ENCODE results near the gene DRGX. TPM values are rescaled to one million over a fixed set of nuclear protein-coding genes. Genes with fewer than 3 reads are reported as not detected.

The DRGX gene
- total and polyA plus RNA-seq, 2 of the 13 experiments (the other 11 are each of a cell fraction or from before 2014, with no cell fraction given): not detected

DNA sequence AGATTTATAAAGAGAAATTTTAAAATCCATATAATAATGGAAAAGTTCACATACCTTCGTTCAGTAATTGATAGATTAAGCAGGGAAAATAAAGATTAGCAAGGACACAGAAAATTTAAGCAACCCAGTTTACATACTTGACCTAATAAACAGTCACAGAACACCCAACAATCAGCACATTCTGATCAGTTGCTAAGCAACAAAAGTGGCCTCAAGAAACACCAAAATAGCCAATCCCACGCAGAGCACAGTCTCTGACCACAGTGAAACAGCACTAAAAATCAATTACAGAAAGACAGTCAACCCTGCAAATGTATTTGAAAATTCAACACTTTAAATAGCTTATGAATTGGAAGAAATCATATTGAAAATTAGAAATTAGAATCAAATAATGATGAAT, 39.3 kb upstream of the DRGX start:
- Histone ChIP-seq H3K79me2 (ENCODE audit: insufficient read depth, low read length) (no peaks in the 10 kb centered on the region), H3K27ac (ENCODE audit: extremely low read length, insufficient read depth, low read length) (no peak overlapping the region), H2AFZ (ENCODE audit: low read length) (no peak overlapping the region), H3K4me1 (ENCODE audit: insufficient read depth, low read length) (peaks cover 10% of the 10 kb centered on the region; the same call in 1 of the 2 replicates), H3K9me3 (ENCODE audit: low read length) (no peaks in the 10 kb centered on the region), H3K27me3 (ENCODE audit: control insufficient read depth in 1 of 2, insufficient read depth in 2 of 2, low read length in 2 of 2) (no peaks in the 10 kb centered on the region), H3K9ac (ENCODE audit: insufficient read depth, low read depth, low read length) (no peak overlapping the region), H3K36me3 (replicated peaks in 1 of 2; ENCODE audit: control insufficient read depth in 1 of 2, insufficient read depth in 2 of 2, low read length in 2 of 2) (no peaks in the 10 kb centered on the region), H3K4me3 (replicated peaks in 1 of 3; ENCODE audit: insufficient read depth in 1 of 3, low read depth in 2 of 3, low read length in 3 of 3) (no peak overlapping the region), H3K4me2 (ENCODE audit: low read depth, low read length) (no peak overlapping the region), H4K20me1 (ENCODE audit: insufficient read depth, low read length) (no peaks in the 10 kb centered on the region)
- FAIRE-seq (no peak), DNase-seq (ENCODE audit: low spot score) (no peak), ATAC-seq (no peak)
- intact Hi-C loops (cut with micrococcal nuclease; ENCODE audit: unreplicated experiment): no loop called here
- BruUV-seq (replicated peaks): no TSS peak
- in situ Hi-C loops (cut with HindIII; ENCODE audit: extremely low pct_ligation_motif_present, low pct_unique_long_range_greater_than_20kb): no loop called here
- ChIA-PET CTCF (ENCODE audit: low intra/inter-chr PET ratio, low total read pairs) (no interaction called here), POLR2A (no interaction called here)
- 59% methylated on average over 2 of the region's 2 CpGs for WGBS (ENCODE audit: low lambda C conversion rate)
- TF ChIP-seq JUND (CRISPR knock-in tag; IDR thresholded peaks at IDR 0.05): no peak
- TF ChIP-seq RELA (CRISPR knock-in tag; IDR thresholded peaks at IDR 0.05): no peak
- TF ChIP-seq ZNF703 (CRISPR knock-in tag; IDR thresholded peaks at IDR 0.05; ENCODE audit: borderline replicate concordance): no peak
- TF ChIP-seq, protein P1, sequence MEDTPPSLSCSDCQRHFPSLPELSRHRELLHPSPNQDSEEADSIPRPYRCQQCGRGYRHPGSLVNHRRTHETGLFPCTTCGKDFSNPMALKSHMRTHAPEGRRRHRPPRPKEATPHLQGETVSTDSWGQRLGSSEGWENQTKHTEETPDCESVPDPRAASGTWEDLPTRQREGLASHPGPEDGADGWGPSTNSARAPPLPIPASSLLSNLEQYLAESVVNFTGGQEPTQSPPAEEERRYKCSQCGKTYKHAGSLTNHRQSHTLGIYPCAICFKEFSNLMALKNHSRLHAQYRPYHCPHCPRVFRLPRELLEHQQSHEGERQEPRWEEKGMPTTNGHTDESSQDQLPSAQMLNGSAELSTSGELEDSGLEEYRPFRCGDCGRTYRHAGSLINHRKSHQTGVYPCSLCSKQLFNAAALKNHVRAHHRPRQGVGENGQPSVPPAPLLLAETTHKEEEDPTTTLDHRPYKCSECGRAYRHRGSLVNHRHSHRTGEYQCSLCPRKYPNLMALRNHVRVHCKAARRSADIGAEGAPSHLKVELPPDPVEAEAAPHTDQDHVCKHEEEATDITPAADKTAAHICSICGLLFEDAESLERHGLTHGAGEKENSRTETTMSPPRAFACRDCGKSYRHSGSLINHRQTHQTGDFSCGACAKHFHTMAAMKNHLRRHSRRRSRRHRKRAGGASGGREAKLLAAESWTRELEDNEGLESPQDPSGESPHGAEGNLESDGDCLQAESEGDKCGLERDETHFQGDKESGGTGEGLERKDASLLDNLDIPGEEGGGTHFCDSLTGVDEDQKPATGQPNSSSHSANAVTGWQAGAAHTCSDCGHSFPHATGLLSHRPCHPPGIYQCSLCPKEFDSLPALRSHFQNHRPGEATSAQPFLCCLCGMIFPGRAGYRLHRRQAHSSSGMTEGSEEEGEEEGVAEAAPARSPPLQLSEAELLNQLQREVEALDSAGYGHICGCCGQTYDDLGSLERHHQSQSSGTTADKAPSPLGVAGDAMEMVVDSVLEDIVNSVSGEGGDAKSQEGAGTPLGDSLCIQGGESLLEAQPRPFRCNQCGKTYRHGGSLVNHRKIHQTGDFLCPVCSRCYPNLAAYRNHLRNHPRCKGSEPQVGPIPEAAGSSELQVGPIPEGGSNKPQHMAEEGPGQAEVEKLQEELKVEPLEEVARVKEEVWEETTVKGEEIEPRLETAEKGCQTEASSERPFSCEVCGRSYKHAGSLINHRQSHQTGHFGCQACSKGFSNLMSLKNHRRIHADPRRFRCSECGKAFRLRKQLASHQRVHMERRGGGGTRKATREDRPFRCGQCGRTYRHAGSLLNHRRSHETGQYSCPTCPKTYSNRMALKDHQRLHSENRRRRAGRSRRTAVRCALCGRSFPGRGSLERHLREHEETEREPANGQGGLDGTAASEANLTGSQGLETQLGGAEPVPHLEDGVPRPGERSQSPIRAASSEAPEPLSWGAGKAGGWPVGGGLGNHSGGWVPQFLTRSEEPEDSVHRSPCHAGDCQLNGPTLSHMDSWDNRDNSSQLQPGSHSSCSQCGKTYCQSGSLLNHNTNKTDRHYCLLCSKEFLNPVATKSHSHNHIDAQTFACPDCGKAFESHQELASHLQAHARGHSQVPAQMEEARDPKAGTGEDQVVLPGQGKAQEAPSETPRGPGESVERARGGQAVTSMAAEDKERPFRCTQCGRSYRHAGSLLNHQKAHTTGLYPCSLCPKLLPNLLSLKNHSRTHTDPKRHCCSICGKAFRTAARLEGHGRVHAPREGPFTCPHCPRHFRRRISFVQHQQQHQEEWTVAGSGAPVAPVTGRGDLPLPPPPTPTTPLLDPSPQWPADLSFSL (CRISPR knock-in tag; IDR thresholded peaks at IDR 0.05): no peak
- no peak for TF ChIP-seq WIZ (CRISPR knock-in tag; IDR thresholded peaks at IDR 0.05)
- TF ChIP-seq, protein P2, sequence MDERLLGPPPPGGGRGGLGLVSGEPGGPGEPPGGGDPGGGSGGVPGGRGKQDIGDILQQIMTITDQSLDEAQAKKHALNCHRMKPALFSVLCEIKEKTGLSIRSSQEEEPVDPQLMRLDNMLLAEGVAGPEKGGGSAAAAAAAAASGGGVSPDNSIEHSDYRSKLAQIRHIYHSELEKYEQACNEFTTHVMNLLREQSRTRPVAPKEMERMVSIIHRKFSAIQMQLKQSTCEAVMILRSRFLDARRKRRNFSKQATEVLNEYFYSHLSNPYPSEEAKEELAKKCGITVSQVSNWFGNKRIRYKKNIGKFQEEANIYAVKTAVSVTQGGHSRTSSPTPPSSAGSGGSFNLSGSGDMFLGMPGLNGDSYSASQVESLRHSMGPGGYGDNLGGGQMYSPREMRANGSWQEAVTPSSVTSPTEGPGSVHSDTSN (CRISPR knock-in tag; IDR thresholded peaks at IDR 0.05): no peak
- TF ChIP-seq, protein P3, sequence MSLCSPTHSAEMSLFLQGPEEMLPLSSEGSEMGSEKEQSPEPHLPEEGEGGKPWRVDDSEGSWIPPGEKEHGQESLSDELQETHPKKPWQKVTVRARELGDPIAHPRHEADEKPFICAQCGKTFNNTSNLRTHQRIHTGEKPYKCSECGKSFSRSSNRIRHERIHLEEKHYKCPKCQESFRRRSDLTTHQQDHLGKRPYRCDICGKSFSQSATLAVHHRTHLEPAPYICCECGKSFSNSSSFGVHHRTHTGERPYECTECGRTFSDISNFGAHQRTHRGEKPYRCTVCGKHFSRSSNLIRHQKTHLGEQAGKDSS (CRISPR knock-in tag; IDR thresholded peaks at IDR 0.05; ENCODE audit: borderline replicate concordance, low read depth): no peak
- no peak for TF ChIP-seq ZBTB20 (CRISPR knock-in tag; IDR thresholded peaks at IDR 0.05; ENCODE audit: borderline replicate concordance, low read depth)
- no peak for TF ChIP-seq HNRNPH1 (optimal IDR thresholded peaks at IDR 0.05; ENCODE audit: low read depth, low read length)
- TF ChIP-seq, protein P4, sequence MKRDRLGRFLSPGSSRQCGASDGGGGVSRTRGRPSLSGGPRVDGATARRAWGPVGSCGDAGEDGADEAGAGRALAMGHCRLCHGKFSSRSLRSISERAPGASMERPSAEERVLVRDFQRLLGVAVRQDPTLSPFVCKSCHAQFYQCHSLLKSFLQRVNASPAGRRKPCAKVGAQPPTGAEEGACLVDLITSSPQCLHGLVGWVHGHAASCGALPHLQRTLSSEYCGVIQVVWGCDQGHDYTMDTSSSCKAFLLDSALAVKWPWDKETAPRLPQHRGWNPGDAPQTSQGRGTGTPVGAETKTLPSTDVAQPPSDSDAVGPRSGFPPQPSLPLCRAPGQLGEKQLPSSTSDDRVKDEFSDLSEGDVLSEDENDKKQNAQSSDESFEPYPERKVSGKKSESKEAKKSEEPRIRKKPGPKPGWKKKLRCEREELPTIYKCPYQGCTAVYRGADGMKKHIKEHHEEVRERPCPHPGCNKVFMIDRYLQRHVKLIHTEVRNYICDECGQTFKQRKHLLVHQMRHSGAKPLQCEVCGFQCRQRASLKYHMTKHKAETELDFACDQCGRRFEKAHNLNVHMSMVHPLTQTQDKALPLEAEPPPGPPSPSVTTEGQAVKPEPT (CRISPR knock-in tag; IDR thresholded peaks at IDR 0.05; ENCODE audit: low read depth): no peak
- TF ChIP-seq MYNN (CRISPR knock-in tag; IDR thresholded peaks at IDR 0.05; ENCODE audit: low read depth): no peak
- TF ChIP-seq TCF12 (IDR thresholded peaks at IDR 0.05): no peak
- TF ChIP-seq TCF12 (CRISPR knock-in tag; IDR thresholded peaks at IDR 0.05): no peak
- no peak for TF ChIP-seq ZFP37 (CRISPR knock-in tag; IDR thresholded peaks at IDR 0.05; ENCODE audit: borderline replicate concordance)
- TF ChIP-seq HMG20B (CRISPR knock-in tag; conservative IDR thresholded peaks at IDR 0.05): no peak
- TF ChIP-seq EZH2 (conservative IDR thresholded peaks at IDR 0.05; ENCODE audit: low read depth, low read length): no peak

Data from HepG2 (cell line).